ENCODE results near the gene SHB. TPM values are rescaled to one million over a fixed set of nuclear protein-coding genes. Genes with fewer than 3 reads are reported as not detected.

SHB gene
- total and polyA plus RNA-seq, 8 donors = 3.5 to 37.7 (median 8.5) TPM

- 83 to 93% (median 84%) methylated on average over 8 of the region's 8 CpGs for WGBS, 5 donors
- no peaks in the 10 kb centered on the region for H3K9me3 ChIP-seq
- H3K4me3 ChIP-seq = no peak overlapping the region
- intact Hi-C loops (cut with DNase I; ENCODE audit: low total_unique reads) = no loop called here
- H3K27ac ChIP-seq = peak overlapping the region in 4 of 5 donors; percentile 73 to 80 (median 77)
- DNase-seq = no peak
- no peaks in the 10 kb centered on the region for H3K36me3 ChIP-seq
- H3K4me1 ChIP-seq = peaks cover 46 to 93% (median 73%) of the 10 kb centered on the region in 4 donors
- no peaks in the 10 kb centered on the region for H3K27me3 ChIP-seq
- TF ChIP-seq POLR2AphosphoS5 (IDR thresholded peaks at IDR 0.05) (no peak), CTCF (IDR thresholded peaks at IDR 0.05) (no peak), EP300 (IDR thresholded peaks at IDR 0.05) (no peak), POLR2A (IDR thresholded peaks at IDR 0.05) (no peak)
Observed at GRCh38 chr9:38025166-38025565, 43.9 kb downstream of the SHB start.

GRCh38 chr9:38024036-38024681 is 44.9 kb downstream of the SHB start:
- peak in 1 of 2 donors; percentile 78 for DNase-seq
- Histone ChIP-seq H3K27me3 (no peaks in the 10 kb centered on the region), H3K4me3 (no peak overlapping the region), H3K9me3 (no peaks in the 10 kb centered on the region), H3K4me1 (peaks cover 53 to 95% (median 80%) of the 10 kb centered on the region in 4 donors), H3K27ac (peak overlapping the region in 4 of 5 donors; percentile 41 to 80 (median 76)), H3K36me3 (no peaks in the 10 kb centered on the region)
- intact Hi-C loops (cut with DNase I; ENCODE audit: low total_unique reads) = no loop called here
- WGBS, 5 donors = 33 to 51% (median 46%) methylated on average over 7 of the region's 7 CpGs
- no peak for TF ChIP-seq EP300 (IDR thresholded peaks at IDR 0.05)
- TF ChIP-seq POLR2AphosphoS5 (IDR thresholded peaks at IDR 0.05) = peak; percentile 10 to 49 (median 32)

GRCh38 chr9:38023661-38024035 is 45.4 kb downstream of the SHB start:
- intact Hi-C loops (cut with DNase I; ENCODE audit: low total_unique reads) = no loop called here
- Histone ChIP-seq H3K27ac (peak overlapping the region in 4 of 5 donors; percentile 41 to 80 (median 76)), H3K36me3 (no peaks in the 10 kb centered on the region), H3K4me3 (no peak overlapping the region), H3K27me3 (no peaks in the 10 kb centered on the region), H3K4me1 (peaks cover 58 to 97% (median 82%) of the 10 kb centered on the region in 4 donors), H3K9me3 (no peaks in the 10 kb centered on the region)
- no peak for TF ChIP-seq POLR2AphosphoS5 (IDR thresholded peaks at IDR 0.05)
- no peak for TF ChIP-seq POLR2A (IDR thresholded peaks at IDR 0.05)
- TF ChIP-seq CTCF (IDR thresholded peaks at IDR 0.05) = no peak
- TF ChIP-seq EP300 (IDR thresholded peaks at IDR 0.05) = no peak
- WGBS, 5 donors = 76 to 90% (median 87%) methylated on average over 4 to 5 of the region's 5 CpGs
- no peak for DNase-seq

GRCh38 chr9:38022995-38023394 is 46.0 kb downstream of the SHB start:
- Histone ChIP-seq H3K9me3 (no peaks in the 10 kb centered on the region), H3K36me3 (no peaks in the 10 kb centered on the region), H3K27me3 (no peaks in the 10 kb centered on the region), H3K4me1 (peaks cover 64 to 97% (median 82%) of the 10 kb centered on the region in 4 donors), H3K27ac (peak overlapping the region; percentile 25 to 80 (median 73)), H3K4me3 (no peak overlapping the region)
- peak; percentile 74 to 82 for DNase-seq
- 20 to 40% (median 21%) methylated on average over 4 to 8 of the region's 8 CpGs for WGBS, 5 donors
- TF ChIP-seq CTCF (IDR thresholded peaks at IDR 0.05) (no peak), POLR2AphosphoS5 (IDR thresholded peaks at IDR 0.05) (peak; percentile 27 to 82 (median 51))
- intact Hi-C loops (cut with DNase I; ENCODE audit: low total_unique reads) = no loop called here
